Measurements from ENCODE around the gene ARL13B.
"Not testable (repeated sequence)": the region's sequence is repeated elsewhere in the genome, so short reads cannot be mapped to it uniquely, and the experiment has no call there.

ARL13B gene

DNA sequence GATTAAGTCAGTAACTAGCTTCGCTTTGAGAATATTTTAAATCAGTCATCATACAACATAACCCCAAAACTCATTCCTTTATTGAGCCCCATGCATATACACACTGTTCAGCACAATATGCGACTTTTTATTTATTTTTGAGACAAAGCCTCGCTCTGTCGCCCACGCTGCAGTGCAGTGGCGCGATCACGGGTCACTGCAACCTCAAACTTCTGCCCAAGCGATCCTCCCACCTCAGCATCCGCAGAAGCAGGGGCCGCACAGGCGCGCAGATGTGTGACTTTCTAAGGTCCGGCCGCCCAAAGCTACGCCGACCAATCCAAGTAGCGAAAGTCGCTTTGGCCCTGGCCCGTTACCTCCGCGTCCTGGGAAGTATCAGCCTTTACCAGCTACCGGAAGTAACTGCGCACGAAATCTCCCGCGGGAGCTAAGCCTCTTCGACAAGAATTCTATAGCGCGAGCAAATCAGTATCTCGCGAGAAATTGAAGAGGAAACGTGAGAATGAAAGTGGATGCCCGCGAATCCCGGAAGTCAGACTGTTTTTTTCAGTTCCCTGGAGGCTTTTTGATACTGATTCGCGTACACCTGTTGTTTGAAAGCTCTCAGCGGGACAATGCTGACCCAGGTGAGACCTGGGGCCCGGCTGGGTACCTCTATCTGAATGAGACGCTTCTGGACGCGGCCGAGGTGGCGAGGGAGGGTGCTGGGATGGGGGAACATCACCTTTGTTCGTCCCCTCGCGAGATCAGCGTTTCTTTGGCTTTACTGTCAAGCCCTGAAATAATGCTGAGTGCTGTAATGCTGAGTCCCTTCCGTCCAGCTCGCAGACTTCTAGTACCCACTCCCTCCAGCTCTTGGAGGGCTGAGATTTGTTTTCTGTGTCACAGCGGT, 82.8 kb downstream of the ARL13B start, which contains the start of the genes DHFR2 and NSUN3:
DHFR2 (minus strand) TSS at position 404 of the 892 bp plus-strand sequence. CDS start 1,405 bp downstream, outside the sequence.
NSUN3 (plus strand) TSS at position 549 of the 892 bp plus-strand sequence; CDS start at position 615, 66 bp downstream.
- peak; percentile 98 for DNase-seq (ENCODE audit: low read depth)

DNA sequence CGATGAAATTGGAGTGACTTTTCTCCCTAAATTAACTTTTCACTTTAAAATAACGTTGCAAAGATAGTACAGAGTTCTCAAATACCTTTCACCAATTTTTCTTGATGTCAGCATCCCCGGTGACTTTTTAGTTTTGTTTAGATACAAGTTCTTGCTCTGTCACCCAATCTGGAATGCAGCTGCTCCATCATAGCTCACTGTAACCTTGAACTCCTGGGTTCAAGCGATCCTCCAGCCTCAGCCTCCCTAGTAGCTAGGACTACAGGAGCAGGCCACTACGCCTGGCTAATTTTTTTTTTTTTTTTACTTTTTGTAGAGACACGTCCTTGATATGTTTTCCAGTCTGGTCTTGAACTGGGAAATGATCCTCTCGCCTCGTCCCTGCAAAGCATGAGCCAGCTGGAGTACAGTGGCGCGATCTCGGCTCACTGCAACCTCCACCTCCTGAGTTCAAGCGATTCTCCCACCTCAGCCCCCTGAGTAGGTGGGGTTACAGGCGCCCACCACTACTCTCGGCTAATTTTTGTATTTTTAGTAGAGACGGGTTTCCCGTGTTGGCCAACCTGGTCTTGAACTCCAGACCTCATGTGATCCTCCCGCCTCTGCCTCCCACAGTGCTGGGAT, 83.7 kb downstream of the ARL13B start:
- peak; percentile 16 for DNase-seq (ENCODE audit: low read depth)

DNA sequence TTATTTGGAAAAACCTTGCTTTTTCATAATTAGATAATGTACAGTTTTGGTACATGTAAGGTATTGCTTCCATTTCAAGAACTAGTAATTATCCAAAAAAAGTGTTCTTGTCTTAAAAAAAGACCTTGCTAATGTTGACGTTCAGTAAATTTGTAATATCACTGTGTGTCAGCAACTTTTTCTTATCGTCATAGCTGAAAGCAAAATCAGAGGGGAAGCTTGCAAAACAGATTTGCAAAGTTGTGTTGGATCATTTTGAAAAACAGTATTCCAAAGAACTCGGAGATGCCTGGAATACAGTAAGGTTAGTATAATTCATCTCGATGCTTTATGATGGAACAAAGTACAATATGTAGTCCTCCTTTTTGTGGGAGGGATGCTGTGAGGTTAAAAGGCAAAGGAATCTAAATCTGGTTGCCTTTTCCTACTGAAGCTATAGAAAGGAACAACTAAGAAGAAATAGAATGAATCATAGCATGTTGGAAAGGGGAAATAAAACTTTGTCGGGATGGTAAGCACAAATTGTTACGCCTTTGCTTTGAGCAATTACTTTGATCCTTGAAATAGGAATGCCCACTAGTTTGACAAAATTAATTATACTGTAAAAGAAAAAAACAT, 84.4 kb downstream of the ARL13B start:
- DNase-seq (ENCODE audit: low read depth), result no peak

DNA sequence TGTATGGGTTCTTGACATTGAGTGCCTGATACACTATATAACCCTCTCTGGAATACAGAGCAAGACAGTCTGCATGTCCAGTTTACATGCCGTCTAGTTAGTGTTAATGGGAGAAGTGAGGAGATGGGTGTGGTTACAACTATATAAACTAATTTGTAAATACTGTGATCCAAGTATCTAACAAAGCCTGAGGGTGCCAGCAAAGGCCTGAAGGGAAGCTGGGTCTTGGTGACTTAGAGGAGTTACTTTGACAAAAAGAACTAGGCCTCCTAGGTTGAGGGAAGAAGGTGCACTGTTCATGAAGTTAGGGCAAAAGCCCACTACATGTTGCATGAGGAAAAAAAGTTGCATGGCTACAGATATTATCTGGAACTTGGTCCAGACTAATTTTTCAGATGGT, 85.2 kb downstream of the ARL13B start:
- DNase-seq (ENCODE audit: low read depth), result no peak

DNA sequence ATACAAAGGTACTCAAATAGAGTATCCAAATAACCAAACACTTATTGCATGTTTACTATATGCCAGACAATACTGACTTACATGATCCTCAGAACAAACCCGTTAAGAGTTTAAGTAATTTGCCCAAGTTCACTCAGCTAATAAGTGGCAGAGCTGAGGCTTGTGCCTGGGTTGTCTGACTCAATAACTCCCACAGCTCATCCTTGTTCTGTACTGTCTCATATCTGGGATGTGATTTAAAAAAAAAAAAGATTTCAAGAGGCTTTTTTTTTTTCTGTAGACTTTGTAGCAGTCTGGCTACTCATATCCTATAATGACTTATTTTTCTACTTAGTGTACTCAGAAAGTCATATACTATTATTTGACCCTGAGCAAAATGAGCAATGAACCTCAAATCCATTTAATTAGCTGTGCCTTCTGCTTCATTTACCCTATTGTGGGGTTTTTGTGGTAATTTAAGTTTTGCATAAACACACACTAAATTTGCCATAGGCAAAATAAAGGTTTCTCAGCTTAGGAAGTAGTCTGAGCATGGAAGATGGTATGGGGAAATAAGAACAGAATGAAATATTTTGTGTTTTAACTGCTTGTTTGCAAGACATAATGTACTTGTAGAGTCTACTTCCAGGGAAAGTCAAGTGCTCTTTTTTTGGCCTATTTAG, 86.0 kb downstream of the ARL13B start:
- no peak for DNase-seq (ENCODE audit: low read depth)

DNA sequence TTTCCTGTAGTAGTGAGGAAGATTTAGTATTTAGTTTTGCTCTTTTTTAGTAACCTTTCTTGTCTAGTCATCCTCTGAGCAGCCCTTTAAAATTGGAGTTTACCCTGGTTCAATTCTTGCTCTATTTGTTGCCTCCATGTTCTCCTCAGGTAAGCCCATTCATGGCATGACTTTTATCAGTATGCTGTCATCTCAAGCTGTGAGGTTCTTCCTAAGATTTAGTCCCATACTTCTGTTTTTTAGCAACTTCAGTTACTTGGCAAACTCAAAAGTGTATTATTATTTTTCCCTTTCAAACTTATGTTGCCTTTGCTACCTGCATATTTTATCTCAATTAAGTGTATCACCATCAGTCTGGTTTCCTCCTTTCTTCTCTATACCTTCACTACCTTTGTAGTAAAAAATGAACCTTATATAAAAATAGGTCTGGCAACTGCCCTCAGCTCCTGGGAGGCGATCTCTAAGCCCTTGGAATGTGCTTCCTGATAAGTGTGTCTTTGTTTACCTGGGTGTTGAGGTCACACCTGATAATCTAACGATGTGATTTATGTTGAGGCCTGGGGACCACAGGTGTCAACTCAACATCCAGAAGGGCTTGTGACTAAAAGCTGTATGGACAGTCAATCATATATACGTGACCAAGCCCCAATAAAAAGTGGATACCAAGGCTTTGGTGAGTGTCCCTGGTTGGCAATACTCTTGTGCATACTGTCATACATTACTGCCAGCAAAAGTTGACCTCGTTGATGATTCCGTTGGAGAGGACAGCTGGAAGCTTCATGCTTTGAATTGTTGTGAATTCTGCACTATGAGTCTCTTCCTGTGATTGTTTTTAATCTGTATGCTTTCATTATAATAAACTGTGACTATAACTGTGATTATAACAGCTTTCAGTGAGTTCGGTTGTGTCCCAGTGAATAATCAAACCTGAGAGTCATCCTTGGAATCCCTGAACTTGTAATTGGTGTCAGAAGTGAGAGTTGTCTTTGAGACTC, 86.8 kb downstream of the ARL13B start:
- DNase-seq (ENCODE audit: low read depth), result no peak

DNA sequence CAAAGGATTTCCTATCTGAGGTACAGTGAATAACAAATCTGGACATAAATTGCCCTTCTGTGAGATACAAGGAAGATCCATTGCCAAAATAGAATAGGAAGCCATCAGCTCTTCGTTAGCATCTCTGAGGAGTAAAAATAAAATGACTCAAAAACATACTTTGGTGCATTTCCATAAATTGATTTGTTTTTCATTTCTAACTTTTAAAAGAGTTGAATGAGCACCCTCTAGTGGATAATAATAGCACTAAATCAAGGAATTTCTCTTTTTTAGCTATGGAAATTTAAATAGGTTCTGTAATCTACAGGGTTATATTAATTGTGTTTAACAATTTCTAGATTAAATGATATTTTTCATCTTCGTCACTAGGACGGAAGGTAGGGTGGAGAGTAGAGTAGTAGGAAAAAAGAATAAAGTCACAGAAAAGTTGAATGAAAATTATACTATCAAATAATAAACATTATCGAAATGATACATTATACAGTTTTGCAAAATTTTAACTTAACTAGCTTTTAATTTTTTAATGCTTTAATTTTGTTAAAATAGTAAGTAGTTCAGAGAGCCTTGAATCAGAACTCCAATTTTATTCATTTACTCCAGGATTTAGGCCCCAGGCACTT, 89.3 kb downstream of the ARL13B start:
- peak; percentile 55 for DNase-seq (ENCODE audit: low read depth)

DNA sequence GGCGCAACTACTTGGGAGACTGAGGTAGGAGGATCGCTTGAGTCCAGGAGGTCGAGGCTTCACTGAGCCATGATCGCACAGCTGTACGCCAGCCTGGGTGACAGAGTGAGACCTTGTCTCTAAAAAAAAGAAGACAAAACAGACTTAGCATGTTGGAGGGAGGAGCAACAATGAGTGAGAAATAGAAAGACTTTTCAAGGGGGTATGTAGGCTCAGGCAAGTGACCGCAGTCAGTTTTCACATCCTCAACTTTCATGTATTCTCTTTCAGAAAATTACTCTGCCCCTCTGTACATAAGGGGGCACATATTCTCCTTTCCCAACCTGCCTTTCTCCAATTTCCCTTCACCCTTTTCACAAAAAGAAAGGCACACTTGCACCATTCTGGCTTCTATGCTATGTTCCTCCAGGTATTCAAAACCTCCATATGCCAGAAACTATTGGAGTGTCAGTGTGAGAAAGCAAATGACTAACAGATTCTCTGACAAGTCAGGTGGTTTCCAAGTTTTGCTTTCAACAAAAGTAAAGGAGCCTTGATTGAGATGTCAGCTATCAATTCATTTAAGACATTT, 90.5 kb downstream of the ARL13B start:
- DNase-seq (ENCODE audit: low read depth), result no peak

DNA sequence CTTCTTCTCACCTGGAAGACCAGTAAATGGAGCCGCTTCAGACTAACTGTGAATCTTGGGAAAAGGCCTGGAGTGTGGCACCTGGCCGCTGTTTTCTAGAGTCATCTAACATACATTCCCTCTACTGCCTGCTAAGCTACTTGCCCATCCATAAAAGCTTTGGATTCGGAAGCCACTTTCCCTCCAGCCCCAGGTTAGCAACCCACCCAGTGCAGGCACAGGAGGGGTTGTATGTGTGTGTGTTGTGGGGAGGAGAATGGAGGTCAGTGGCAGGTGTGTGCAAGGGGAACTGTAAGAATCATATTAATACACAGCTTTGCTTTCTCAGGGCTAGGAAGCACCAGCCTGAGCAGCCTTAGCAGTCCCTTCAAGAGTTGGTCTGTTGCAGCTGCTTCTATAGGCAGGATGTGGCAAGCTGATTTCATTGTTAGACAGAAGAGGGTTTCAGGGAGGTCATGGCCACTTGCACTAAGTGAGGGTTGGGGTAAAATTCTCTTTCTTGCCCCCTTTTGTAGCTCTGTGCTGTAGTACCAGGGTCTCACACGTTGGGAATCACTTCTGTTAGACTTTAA, 91.8 kb downstream of the ARL13B start:
- DNase-seq (ENCODE audit: low read depth), result no peak

DNA sequence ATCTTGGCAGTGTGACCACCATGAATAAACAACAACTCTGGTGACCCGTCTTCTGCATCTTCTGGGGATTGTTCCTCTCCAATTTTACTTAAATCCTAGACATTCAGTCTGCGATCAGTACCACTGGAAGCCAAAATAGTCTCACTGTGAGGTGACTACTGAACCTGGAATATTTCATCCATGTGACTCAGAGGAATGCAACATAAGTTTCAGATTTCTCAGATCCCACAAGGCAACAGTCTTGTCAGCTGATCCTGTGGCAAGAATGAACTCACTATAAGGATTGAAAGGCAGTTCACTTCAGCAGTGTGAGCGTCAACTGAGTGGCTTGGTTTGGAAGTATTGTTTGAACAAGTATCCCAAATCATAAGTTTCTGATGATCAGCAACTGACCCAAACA, 96.1 kb downstream of the ARL13B start:
- peak; percentile 47 for DNase-seq (ENCODE audit: low read depth)

DNA sequence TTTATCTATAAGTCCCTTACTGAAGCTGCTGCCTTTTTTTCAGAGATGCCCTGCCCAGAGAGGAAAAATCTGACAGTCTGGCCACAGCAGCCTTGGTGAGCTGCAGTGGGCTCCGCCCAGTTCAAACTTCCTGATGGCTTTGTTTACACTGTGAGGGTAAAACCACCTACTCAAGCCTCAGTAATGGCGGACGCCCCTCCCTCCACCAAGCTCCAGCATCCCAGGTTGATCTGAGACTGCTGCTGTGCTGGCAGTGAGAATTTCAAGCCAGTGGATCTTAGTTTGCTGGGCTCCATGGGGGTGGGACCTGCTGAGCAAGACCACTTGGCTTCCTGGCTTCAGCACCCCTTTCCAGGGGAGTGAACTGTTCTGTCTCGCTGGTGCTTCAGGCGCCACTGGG, 100.6 kb downstream of the ARL13B start:
- DNase-seq (ENCODE audit: low read depth), result not testable (repeated sequence)

DNA sequence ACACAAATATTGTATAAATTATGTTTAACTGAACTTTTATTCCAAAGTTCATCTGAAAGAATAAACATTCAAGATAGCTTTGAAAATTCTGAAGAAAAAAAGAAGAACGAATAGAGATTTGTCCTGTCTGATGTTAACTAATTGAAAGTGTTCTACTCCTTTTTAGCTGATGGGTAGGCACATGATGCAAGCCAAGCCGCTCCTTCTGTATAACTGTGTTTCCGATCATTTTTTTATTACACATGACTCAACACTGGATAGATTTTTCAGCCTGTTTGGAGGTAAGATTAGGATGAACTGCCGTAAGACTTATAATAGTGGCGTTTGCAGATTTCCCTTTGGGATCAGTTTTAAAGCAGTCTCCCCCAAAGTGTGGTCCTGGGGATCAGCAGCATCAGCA, 101.9 kb downstream of the ARL13B start:
- DNase-seq (ENCODE audit: low read depth), result no peak

DNA sequence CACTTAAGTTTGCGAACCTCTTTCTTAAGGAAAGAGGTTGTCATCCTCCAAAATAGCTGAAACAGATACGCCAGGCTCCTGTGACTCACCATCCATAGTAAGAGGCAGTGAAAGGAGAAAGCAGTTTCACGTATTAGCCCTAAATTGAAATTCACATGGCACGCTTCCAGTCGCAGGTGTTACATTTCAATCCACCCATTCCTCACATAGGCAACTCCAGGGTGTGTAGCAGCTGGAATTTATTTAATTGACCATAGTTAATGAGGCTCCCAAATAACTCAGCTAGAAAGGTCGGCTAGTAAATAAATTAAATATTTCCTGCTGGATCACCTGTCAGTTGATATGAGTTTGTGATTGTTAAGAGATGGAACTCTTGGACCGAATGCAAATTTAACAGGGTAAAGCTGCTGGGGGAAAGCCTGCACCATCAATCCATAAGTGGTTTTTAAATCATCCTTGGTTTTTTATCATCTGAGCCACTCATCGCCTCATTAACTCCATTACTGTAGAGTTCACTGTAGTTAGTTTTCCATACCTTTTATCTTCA, 102.5 kb downstream of the ARL13B start:
- DNase-seq (ENCODE audit: low read depth), result no peak

DNA sequence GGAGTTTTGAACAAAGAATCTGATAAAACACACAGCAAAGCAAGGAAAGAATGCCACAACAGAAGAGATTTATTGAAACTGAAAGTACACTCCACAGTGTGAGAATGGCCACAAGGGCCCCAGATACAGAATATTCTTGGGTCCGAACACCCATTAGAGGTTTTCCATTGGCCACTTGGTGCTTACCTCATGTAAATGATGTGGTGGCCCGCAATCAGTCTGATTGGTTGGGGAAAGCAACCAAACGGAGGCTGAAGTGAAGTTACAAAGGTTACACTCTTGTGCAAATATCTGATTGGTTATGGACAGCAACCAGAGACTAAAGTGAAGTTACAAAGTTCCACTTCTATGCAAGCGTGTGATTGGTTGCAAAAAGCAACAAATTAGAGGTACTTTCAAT, 103.3 kb downstream of the ARL13B start:
- no peak for DNase-seq (ENCODE audit: low read depth)

DNA sequence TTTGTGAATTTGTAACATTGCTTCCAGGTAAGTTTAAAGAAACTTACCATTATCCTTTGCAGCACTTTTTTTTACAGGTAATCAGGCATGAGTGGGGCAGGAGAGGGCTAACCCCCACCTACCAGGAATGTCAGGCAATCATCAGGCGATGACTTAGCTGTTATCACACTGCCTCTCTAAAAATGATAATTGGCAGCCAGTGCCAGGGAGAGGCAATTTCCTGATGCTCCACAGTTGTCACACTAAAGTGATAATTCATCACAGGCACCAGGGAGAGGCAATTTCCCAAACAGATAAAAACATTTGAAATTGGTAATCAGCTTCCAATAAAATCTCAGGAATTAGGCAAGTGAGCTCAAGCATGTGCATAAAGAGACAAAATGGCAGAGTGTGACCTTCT, 109.2 kb downstream of the ARL13B start:
- no peak for DNase-seq (ENCODE audit: low read depth)

DNA sequence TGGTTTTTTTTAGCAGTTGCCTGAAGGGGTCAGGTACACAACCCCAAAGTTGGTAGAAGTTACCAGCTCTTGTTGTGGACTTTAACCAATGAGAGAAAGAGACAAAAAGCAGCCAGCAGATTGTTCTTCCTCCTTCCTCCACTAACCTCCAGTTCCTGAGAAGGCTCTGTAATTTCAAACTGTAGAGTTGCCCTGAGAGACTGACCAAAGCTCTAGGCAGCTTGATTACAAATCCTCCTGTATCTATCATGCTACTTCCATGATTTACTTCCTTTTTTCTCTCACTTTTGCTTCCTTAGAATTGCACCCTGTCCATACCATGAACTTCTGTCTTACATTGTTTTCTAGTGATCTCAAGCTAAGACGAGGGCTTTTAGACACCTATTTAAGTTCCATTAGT, 112.1 kb downstream of the ARL13B start:
- DNase-seq (ENCODE audit: low read depth), result no peak

DNA sequence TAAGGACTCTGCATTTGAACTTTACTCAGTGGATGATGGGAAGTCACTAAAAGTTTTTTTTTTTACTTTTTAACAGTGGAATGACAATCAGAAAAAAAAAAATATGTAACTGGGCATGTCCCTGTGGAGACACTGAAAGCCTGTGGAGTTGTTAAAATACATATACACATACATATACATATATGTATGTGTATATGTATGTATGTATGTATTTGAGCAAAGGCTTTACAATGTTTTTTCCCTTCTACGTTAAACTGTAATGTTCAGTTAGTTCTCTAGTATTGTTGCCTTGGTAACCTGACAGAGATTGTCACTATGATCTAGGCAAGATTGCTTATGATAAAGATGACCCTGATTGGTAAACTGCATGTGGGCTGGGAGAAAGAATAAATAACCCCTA, 113.2 kb downstream of the ARL13B start:
- no peak for DNase-seq (ENCODE audit: low read depth)

DNA sequence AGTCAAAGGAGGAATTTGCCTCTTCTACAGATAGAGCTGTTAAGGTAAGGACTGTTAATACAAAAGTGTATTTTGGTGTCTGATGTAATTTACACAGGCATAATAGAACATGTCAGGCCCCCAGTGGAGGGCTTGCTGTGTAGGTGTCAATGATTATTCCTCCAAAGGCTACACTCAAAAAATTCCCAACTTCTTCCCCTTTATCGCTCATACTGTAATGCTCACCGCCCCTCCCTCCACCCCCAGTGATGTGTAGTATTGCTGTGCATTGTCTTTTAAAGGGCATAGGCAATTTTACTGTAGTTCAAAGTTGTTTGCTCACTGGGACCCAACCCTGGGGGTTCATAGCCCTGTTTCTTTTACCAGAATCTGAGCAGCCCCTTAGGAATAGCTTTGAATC, 115.2 kb downstream of the ARL13B start:
- no peak for DNase-seq (ENCODE audit: low read depth)

DNA sequence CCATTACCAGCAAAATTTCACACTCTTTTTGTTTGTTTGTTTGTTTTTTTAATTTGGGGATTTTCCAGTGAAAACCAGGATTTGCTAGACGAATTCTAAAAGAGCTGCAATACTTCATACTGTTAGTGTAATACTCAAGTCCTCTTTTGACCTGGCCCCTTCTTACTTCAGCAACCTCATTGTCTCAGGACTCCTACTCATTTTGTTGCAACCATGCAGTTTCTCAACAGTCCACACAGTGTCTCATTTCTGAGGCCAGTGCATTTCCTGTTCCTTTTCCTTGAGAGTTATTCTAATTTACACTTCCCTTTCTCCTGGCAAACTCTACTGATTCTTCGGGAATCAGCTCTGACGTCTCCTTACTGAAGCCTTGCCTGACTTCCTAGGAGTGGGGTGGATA, 118.5 kb downstream of the ARL13B start:
- no peak for DNase-seq (ENCODE audit: low read depth)

DNA sequence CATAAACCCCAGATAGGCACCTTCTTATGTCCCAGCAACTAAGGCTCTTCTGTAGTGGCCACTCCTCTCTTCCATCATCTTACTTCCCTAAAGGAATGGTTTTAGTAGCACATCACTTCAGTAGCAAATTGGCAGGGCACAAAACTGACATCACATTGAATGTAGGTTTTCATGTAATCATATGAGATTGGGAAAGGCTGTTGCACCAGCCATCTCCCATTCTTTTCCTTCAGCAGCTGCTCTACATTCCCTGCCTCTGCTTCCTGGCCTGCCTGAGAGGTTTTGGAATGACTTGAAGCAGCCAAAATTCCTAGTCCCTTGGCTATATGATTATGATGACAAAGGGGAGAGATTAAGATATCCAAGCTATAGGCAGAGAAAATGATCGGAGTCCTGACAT, 119.4 kb downstream of the ARL13B start:
- DNase-seq (ENCODE audit: low read depth), result no peak

All from ELR (cell line).